A673 (cell line): ENCODE measurements around the gene RASGRP2.

Experiments
- CTCF ChIP-seq: fragments of 300-800, 200-600 bp; sonication (generic); conservative IDR thresholded peaks from 2 replicates; pipeline ENCODE4 v1.5.1; 2017; ENCODE audit warnings: low read depth, mild to moderate bottlenecking, antibody characterized with exemption, low read length, moderate library complexity, mixed read lengths
- EZH2 ChIP-seq: fragments of 200-600 bp; sonication (generic); IDR thresholded peaks from 2 replicates; pipeline ENCODE4 v1.6.1; 2017; ENCODE audit warnings: borderline replicate concordance, low read depth, mild to moderate bottlenecking, mixed read lengths, antibody characterized with exemption, low read length; ENCODE audit not compliant: poor library complexity, severe bottlenecking

- TF ChIP-seq CTCF (no peak), EZH2 (no peak)
Measured at GRCh38 chr11:64784813-64785581, 41.1 kb upstream of the RASGRP2 start.
